GM23338 (cell line): ENCODE results near the gene LCN6. TPM values are rescaled to one million over a fixed set of nuclear protein-coding genes. Genes with fewer than 3 reads are reported as not detected.

Source experiments
- ATAC-seq: fragments of 200-7000 bp; cut with Tn5 transposase; 3 replicates; pipeline ENCODE4 v1.9.1; 2020
- DNase-seq: peaks from one replicate; pipeline ENCODE4 v3.0.0-alpha.2; 2015; ENCODE audit warnings: low spot score
- H2AFZ ChIP-seq: fragments of 200-600 bp; sonication (generic); 2 replicates; pipeline ENCODE4 v1.8.0; 2016; ENCODE audit warnings: antibody characterized with exemption, mild to moderate bottlenecking, moderate library complexity
- H3F3A ChIP-seq: fragments of 200-600 bp; sonication (generic); replicated peaks from 2 replicates; pipeline ENCODE4 v1.8.0; 2017; ENCODE audit warnings: antibody characterized with exemption, mixed run types, low read depth
- H3K27ac ChIP-seq: fragments of 200-600 bp; sonication (generic); 2 replicates; pipeline ENCODE4 v1.6.1; 2016; ENCODE audit warnings: low read depth
- H3K27me3 ChIP-seq: fragments of 200-600 bp; sonication (generic); 2 replicates; pipeline ENCODE4 v1.8.0; 2016; ENCODE audit warnings: mild to moderate bottlenecking, mixed run types, moderate library complexity; ENCODE audit not compliant: insufficient read depth
- H3K36me3 ChIP-seq: fragments of 200-600 bp; sonication (generic); 2 replicates; pipeline ENCODE4 v1.8.0; 2016; ENCODE audit warnings: mild to moderate bottlenecking; ENCODE audit not compliant: insufficient read depth
- H3K4me1 ChIP-seq: fragments of 200-600 bp; sonication (generic); 2 replicates; pipeline ENCODE4 v1.8.0; 2016; ENCODE audit warnings: mild to moderate bottlenecking, moderate library complexity; ENCODE audit not compliant: insufficient read depth
- H3K4me2 ChIP-seq: fragments of 200-600 bp; sonication (generic); 2 replicates; pipeline ENCODE4 v1.7.1; 2017; ENCODE audit warnings: mixed run types
- H3K4me3 ChIP-seq: fragments of 200-600 bp; sonication (generic); 2 replicates; pipeline ENCODE4 v1.6.1; 2016; ENCODE audit warnings: mixed run types
- H3K79me2 ChIP-seq: fragments of 200-600 bp; sonication (generic); replicated peaks from 2 replicates; pipeline ENCODE4 v1.8.0; 2017; ENCODE audit warnings: mild to moderate bottlenecking; ENCODE audit not compliant: insufficient read depth
- H3K9me2 ChIP-seq: fragments of 200-600 bp; sonication (generic); 2 replicates; pipeline ENCODE4 v1.8.0; 2017; ENCODE audit not compliant: insufficient read depth
- H4K20me1 ChIP-seq: fragments of 200-600 bp; sonication (generic); replicated peaks from 2 replicates; pipeline ENCODE4 v1.8.0; 2017; ENCODE audit warnings: mild to moderate bottlenecking; ENCODE audit not compliant: insufficient read depth
- H3K27ac Mint-ChIP-seq: 2 replicates; pipeline ENCODE4 v1.8.0; 2020; ENCODE audit warnings: inconsistent platforms, mild to moderate bottlenecking, moderate library complexity, mixed read lengths
- H3K27me3 Mint-ChIP-seq: 3 replicates; pipeline ENCODE4 v1.8.0; 2022; ENCODE audit warnings: low read depth, mild to moderate bottlenecking, moderate library complexity, mixed read lengths, inconsistent platforms; ENCODE audit not compliant: insufficient read depth, poor library complexity
- H3K36me3 Mint-ChIP-seq: 3 replicates; pipeline ENCODE4 v1.8.0; 2021; ENCODE audit warnings: low read depth, mild to moderate bottlenecking, inconsistent platforms, moderate library complexity, mixed read lengths
- H3K4me1 Mint-ChIP-seq: 3 replicates; pipeline ENCODE4 v1.8.0; 2020; ENCODE audit warnings: mild to moderate bottlenecking, inconsistent platforms, mixed read lengths
- H3K4me3 Mint-ChIP-seq: 3 replicates; pipeline ENCODE4 v1.8.0; 2021; ENCODE audit warnings: moderate library complexity, mild to moderate bottlenecking, inconsistent platforms, mixed read lengths
- H3K9me3 Mint-ChIP-seq: 3 replicates; pipeline ENCODE4 v1.8.0; 2020; ENCODE audit warnings: moderate library complexity, mild to moderate bottlenecking, inconsistent platforms, mixed read lengths
- CREB1 ChIP-seq: fragments of 250-450 bp; sonication (Bioruptor Pico); IDR thresholded peaks from 2 replicates; pipeline ENCODE4 v1.5.0; 2020; ENCODE audit warnings: low read depth, mild to moderate bottlenecking, moderate library complexity
- CTCF ChIP-seq, 2 experiments: fragments of 200-600 bp in 1 of 2; sonication (generic) in 1 of 2; conservative IDR thresholded peaks; 2 replicates each; pipeline versions ENCODE4 v1.5.1 to v1.6.1; 2016 to 2017; ENCODE audit warnings: antibody characterized with exemption in 2 of 2, low read depth in 2 of 2, mild to moderate bottlenecking in 2 of 2, moderate library complexity in 1 of 2
- ETS1 ChIP-seq: IDR thresholded peaks from 2 replicates; pipeline ENCODE4 v1.6.1; 2016; ENCODE audit warnings: antibody characterized with exemption
- EZH2 ChIP-seq: fragments of 200-600 bp; sonication (generic); IDR thresholded peaks from one replicate; pipeline ENCODE4 v1.8.0; 2017; ENCODE audit warnings: antibody characterized with exemption, mild to moderate bottlenecking, low read depth; ENCODE audit not compliant: unreplicated experiment
- EZH2phosphoT487 ChIP-seq: fragments of 200-600 bp; sonication (generic); IDR thresholded peaks from one replicate; pipeline ENCODE4 v1.8.1; 2018; ENCODE audit warnings: antibody characterized with exemption; ENCODE audit not compliant: unreplicated experiment
- JUNB ChIP-seq: IDR thresholded peaks from one replicate; pipeline ENCODE4 v1.6.1; 2016; ENCODE audit warnings: antibody characterized with exemption; ENCODE audit not compliant: unreplicated experiment
- NANOG ChIP-seq: IDR thresholded peaks from 2 replicates; pipeline ENCODE4 v1.6.1; 2016; ENCODE audit warnings: antibody characterized with exemption, borderline replicate concordance
- POLR2AphosphoS5 ChIP-seq: IDR thresholded peaks from 2 replicates; pipeline ENCODE4 v1.6.1; 2016; ENCODE audit warnings: antibody characterized with exemption, low read depth
- REST ChIP-seq: IDR thresholded peaks from one replicate; pipeline ENCODE4 v1.6.1; 2018; ENCODE audit warnings: antibody characterized with exemption; ENCODE audit not compliant: unreplicated experiment
- STAT1 ChIP-seq: IDR thresholded peaks from one replicate; pipeline ENCODE4 v1.6.1; 2016; ENCODE audit warnings: antibody characterized with exemption; ENCODE audit not compliant: unreplicated experiment
- ZNF114 ChIP-seq: fragments of 250-450 bp; sonication (Bioruptor Pico); IDR thresholded peaks from 2 replicates; pipeline ENCODE4 v1.5.0; 2020; ENCODE audit warnings: mild to moderate bottlenecking, moderate library complexity
- ZNF462 ChIP-seq: fragments of 250-450 bp; sonication (Bioruptor Pico); IDR thresholded peaks from 2 replicates; pipeline ENCODE4 v1.5.0; 2020; ENCODE audit warnings: mild to moderate bottlenecking, moderate library complexity
- polyA plus RNA-seq: library from polyadenylated mRNA; unstranded; fragments of >200 nt; fragmentation: Nextera tagmentation; extraction: Ambion mirVana; gene quantifications from 2 replicates; pipeline ENCODE4 v1.2.1, GENCODE V29; 2016
- total RNA-seq: library from RNA; depleted of rRNA; stranded (reverse); fragments of >200 nt; shearing (Covaris generic); gene quantifications from 2 replicates; pipeline ENCODE4 v1.2.3, GENCODE V29; 2014

Gene LCN6
- total and polyA plus RNA-seq, 2 experiments from 2014 or later: not detected

- no peak overlapping the region for H3K4me2 ChIP-seq
- H3K4me3 ChIP-seq: no peak overlapping the region
- no peaks in the 10 kb centered on the region for H3F3A ChIP-seq
- Mint-ChIP-seq H3K9me3 (no peaks in the 10 kb centered on the region; the same call in 2 of the 3 replicates), H3K4me1 (peaks cover 2% of the 10 kb centered on the region; the same call in 1 of the 3 replicates), H3K36me3 (no peaks in the 10 kb centered on the region), H3K4me3 (no peak overlapping the region), H3K27ac (no peak overlapping the region), H3K27me3 (peaks cover 13% of the 10 kb centered on the region)
- TF ChIP-seq NANOG: no peak
- TF ChIP-seq EZH2phosphoT487: no peak
- no peak for TF ChIP-seq REST
- no peak for TF ChIP-seq STAT1
- TF ChIP-seq ZNF462 (CRISPR knock-in tag): no peak
- TF ChIP-seq CTCF (conservative IDR thresholded peaks at IDR 0.05; ENCODE audit: low read depth in 2 of 2): no peak
- TF ChIP-seq CREB1 (CRISPR knock-in tag): no peak
- no peak for TF ChIP-seq ETS1
- no peak for TF ChIP-seq POLR2AphosphoS5
- no peak for TF ChIP-seq JUNB
- TF ChIP-seq ZNF114 (CRISPR knock-in tag): no peak
- TF ChIP-seq EZH2: no peak
- H3K79me2 ChIP-seq: no peaks in the 10 kb centered on the region
- no peak for DNase-seq
- no peaks in the 10 kb centered on the region for H3K9me2 ChIP-seq
- H3K27ac ChIP-seq: no peak overlapping the region
- no peaks in the 10 kb centered on the region for H3K4me1 ChIP-seq
- H2AFZ ChIP-seq: no peak overlapping the region
- no peaks in the 10 kb centered on the region for H3K27me3 ChIP-seq
- H4K20me1 ChIP-seq: no peaks in the 10 kb centered on the region
- no peak for ATAC-seq
- no peaks in the 10 kb centered on the region for H3K36me3 ChIP-seq
Observed at GRCh38 chr9:136740971-136741882, 7.1 kb downstream of the LCN6 start.
